Neutrophil (primary cell): ENCODE data around the gene ASXL1.

Experiments
- H3K27ac ChIP-seq: fragments of 200-600 bp; sonication (generic); 2 replicates; pipeline ENCODE4 v1.5.1; 2016; ENCODE audit warnings: mild to moderate bottlenecking, moderate library complexity
- H3K27me3 ChIP-seq: fragments of 200-600 bp; sonication (generic); 2 replicates; pipeline ENCODE4 v1.6.0; 2016; ENCODE audit warnings: mild to moderate bottlenecking
- H3K36me3 ChIP-seq: fragments of 200-600 bp; sonication (generic); 2 replicates; pipeline ENCODE4 v1.5.1; 2017
- H3K4me1 ChIP-seq, 2 experiments: fragments of 200-600 bp in 1 of 2; sonication (generic) in 1 of 2; 1 replicate in 1 of 2; 2 replicates in 1 of 2; pipeline versions ENCODE4 v1.5.1 to v1.6.1; 2013 to 2016; ENCODE audit warnings: low read depth in 1 of 2, low read length in 1 of 2, mild to moderate bottlenecking in 1 of 2, moderate library complexity in 1 of 2; ENCODE audit not compliant: control insufficient read depth in 1 of 2, insufficient read depth in 1 of 2
- H3K4me3 ChIP-seq, 2 experiments: fragments of 200-600 bp in 1 of 2; sonication (generic) in 1 of 2; 1 replicate in 1 of 2; 2 replicates in 1 of 2; pipeline ENCODE4 v1.5.1; 2013 to 2016; ENCODE audit warnings: low read depth in 1 of 2, low read length in 1 of 2, mild to moderate bottlenecking in 1 of 2, moderate library complexity in 1 of 2
- H3K9me3 ChIP-seq: fragments of 200-600 bp; sonication (generic); 2 replicates; pipeline ENCODE4 v1.5.1; 2016
- TF ChIP-seq, protein P1 (sequence below): fragments of 200-600 bp; sonication (generic); IDR thresholded peaks from 2 replicates; pipeline ENCODE4 v1.5.1; 2016; ENCODE audit warnings: antibody characterized with exemption

ASXL1 gene

DNA sequence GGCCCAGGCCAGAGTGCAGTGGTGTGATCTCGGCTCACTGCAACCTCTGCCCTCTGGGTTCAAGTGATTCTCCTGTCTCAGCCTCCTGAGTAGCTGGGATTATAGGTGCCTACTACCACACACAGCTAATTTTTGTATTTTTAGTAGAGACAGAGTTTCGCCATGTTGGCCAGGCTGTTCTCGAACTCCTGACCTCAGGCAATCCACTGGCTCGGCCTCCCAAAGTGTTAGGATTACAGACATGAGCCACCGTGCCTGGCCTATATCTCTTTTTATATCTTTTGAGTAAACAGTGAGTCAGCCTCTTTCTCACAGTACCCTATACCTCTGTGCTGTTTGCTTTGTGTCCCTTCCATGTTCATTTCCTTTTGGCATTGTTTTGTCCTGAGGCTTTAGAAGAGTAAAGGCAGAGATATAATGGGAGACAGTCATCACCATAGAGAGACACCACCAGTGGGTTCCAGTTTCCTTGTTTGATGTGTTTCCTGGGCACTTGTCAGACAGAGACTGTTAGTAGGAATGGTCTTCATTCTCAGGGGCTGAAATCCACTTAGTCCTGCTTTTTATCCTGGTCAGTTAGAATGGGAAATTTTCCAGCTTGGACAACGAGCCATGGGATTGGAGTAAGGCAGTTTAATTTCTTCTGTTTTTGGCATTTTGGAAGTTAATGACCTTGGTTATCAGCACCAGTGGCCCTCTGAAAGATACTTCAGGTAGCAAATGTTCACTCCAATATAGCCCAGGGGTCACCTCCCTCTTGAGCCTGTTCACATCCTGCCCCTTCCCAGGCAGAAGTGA lies 32.2 kb upstream of the ASXL1 start:
- H3K4me3 ChIP-seq: no peak overlapping the region

DNA sequence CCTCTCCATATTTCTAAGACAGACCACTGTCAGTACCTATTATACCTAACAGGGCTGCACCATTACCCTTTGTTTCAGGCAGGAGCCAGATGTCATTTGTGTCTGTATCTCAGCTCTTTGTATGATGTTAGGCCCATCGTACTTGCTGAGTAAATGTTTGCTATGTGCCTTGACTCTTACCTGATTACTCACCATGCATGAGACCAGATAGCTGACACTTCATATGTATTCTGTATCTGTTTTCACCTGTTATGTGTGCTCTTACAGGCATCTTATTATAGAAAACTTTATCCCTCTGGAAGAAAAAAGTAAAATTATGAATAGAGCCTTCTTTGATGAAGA lies 31.7 kb upstream of the ASXL1 start:
- peaks cover 36% of the 10 kb centered on the region for H3K36me3 ChIP-seq
- no peaks in the 10 kb centered on the region for H3K4me1 ChIP-seq
- H3K9me3 ChIP-seq: no peaks in the 10 kb centered on the region
- no peak overlapping the region for H3K4me3 ChIP-seq
- TF ChIP-seq, protein P1, sequence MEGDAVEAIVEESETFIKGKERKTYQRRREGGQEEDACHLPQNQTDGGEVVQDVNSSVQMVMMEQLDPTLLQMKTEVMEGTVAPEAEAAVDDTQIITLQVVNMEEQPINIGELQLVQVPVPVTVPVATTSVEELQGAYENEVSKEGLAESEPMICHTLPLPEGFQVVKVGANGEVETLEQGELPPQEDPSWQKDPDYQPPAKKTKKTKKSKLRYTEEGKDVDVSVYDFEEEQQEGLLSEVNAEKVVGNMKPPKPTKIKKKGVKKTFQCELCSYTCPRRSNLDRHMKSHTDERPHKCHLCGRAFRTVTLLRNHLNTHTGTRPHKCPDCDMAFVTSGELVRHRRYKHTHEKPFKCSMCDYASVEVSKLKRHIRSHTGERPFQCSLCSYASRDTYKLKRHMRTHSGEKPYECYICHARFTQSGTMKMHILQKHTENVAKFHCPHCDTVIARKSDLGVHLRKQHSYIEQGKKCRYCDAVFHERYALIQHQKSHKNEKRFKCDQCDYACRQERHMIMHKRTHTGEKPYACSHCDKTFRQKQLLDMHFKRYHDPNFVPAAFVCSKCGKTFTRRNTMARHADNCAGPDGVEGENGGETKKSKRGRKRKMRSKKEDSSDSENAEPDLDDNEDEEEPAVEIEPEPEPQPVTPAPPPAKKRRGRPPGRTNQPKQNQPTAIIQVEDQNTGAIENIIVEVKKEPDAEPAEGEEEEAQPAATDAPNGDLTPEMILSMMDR: no peak
- no peak overlapping the region for H3K27ac ChIP-seq
- H3K27me3 ChIP-seq: no peaks in the 10 kb centered on the region

More for the DNA sequence above, 32.2 kb upstream of the ASXL1 start:
- peaks cover 31% of the 10 kb centered on the region for H3K36me3 ChIP-seq
- TF ChIP-seq, protein P1: no peak
- no peak overlapping the region for H3K27ac ChIP-seq
- no peaks in the 10 kb centered on the region for H3K4me1 ChIP-seq
- H3K27me3 ChIP-seq: no peaks in the 10 kb centered on the region
- H3K9me3 ChIP-seq: no peaks in the 10 kb centered on the region

DNA sequence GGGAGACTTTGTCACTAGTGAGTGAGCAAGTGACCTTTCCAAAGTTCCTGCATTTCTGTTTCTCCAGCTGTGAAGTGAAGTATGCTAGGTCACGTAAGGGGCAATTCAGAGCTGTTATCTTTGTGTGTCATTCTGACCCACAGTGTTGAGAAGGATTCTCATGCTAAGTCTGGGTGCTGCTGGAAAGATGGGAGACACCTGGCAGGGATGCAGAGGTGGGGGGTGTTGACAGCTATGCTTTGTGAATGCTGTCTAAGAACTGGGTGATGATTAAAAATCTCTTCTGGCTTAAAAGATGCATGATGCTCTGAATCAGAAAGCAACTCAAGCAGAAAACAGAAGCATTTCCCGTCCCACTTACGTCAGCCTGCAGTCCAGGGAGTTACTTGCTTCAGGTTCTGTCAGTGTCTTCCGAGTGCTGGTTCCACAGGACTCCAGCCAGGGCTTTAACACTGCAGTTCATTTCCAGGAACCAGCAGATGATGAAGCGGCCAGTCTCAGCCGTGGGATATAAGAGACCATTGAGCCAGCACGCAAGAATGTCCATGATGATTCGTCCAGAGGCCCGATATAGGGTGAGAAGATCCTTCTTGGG lies 30.9 kb upstream of the ASXL1 start:
- H3K4me1 ChIP-seq: no peaks in the 10 kb centered on the region
- TF ChIP-seq, protein P1: no peak
- H3K27ac ChIP-seq: no peak overlapping the region
- no peaks in the 10 kb centered on the region for H3K27me3 ChIP-seq
- H3K9me3 ChIP-seq: no peaks in the 10 kb centered on the region
- no peak overlapping the region for H3K4me3 ChIP-seq
- peaks cover 43% of the 10 kb centered on the region for H3K36me3 ChIP-seq

DNA sequence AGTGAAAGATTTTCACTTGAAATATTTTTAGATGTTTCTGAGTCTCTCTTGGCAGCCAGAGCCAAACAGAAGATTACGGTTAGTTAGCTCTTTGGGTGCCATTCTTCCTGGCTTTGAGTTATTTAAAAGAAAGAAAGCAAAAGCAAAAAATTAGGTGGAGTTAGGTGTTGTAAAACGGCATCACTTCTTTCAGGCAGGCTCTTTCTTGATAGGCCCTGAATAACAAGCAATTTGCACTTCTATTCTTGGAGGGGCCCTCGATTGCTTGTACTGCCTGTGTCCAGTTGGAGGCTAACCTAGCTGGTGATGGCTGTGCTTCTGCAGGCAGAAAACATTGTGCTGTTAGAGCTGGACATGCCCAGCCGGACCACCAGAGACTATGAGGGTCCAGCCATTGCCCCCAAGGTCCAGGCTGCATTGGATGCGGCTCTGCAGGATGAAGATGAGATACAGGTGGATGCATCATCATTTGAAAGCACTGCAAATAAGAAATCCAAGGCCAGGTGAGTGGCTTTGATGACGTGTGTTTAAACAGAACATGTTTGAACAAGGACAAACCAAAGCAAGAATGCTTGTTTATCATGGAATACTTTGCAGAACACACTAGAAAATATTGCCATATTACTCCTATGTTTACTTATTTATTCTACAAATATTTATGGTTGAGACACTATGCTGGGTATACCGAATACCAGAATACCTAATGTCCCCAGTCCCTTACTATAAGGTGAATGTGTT lies 28.1 kb upstream of the ASXL1 start:
- peaks cover 8 to 9% of the 10 kb centered on the region in 2 experiments for H3K4me1 ChIP-seq
- H3K27me3 ChIP-seq: no peaks in the 10 kb centered on the region
- no peak overlapping the region for H3K4me3 ChIP-seq
- H3K36me3 ChIP-seq: peaks cover 54% of the 10 kb centered on the region
- no peak overlapping the region for H3K27ac ChIP-seq
- TF ChIP-seq, protein P1: no peak
- no peaks in the 10 kb centered on the region for H3K9me3 ChIP-seq

DNA sequence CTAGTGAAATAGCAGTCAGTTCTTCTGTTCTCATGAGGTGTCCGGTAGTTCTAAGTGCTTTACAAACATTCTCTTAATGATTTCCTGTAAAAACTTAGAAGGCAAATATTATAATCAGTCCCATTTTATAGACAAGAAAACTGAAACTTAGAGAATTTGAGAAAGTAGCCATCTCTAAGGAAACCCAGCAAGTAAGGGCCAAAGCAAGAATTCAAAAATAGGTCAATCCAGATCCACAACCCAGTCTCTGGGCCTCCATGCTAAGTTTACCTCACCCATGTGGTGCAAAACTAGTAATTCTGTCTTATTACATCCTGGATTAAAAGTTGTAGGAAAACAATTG lies 27.6 kb upstream of the ASXL1 start:
- Histone ChIP-seq H3K36me3 (peaks cover 54% of the 10 kb centered on the region), H3K27ac (no peak overlapping the region), H3K9me3 (no peaks in the 10 kb centered on the region), H3K4me1 (peaks cover 8 to 9% of the 10 kb centered on the region in 2 experiments), H3K4me3 (no peak overlapping the region), H3K27me3 (no peaks in the 10 kb centered on the region)
- TF ChIP-seq, protein P1: no peak
